Panc1 (cell line): Measurements from ENCODE around the gene KHSRP. TPM values are rescaled to one million over a fixed set of nuclear protein-coding genes. Genes with fewer than 3 reads are reported as not detected.

Experiments
- ATAC-seq: fragments of 200-7000 bp; cut with Tn5 transposase; 2 replicates; pipeline ENCODE4 v1.9.1; 2020; ENCODE audit warnings: mild to moderate bottlenecking, moderate library complexity
- BruUV-seq: library from RNA; stranded (reverse); fragments of 400-500 nt; replicated peaks from 2 replicates; lab custom pipeline; 2021; lab: Mats Ljungman, UMichigan
- CTCF ChIA-PET: fragments of 300-600 bp; sonication (Branson Sonifier 250); formaldehyde crosslinking; loops from one replicate; lab custom pipeline; 2022; ENCODE audit warnings: antibody characterized with exemption; lab: Charles Lee
- POLR2A ChIA-PET: fragments of 300-600 bp; sonication (Branson Sonifier 250); formaldehyde crosslinking; loops from one replicate; lab custom pipeline; 2022; ENCODE audit warnings: antibody characterized with exemption; lab: Charles Lee
- DNase-seq: peaks from one replicate; pipeline ENCODE4 v3.0.0-alpha.2; 2010; ENCODE audit warnings: low read depth, low spot score
- H3K27ac ChIP-seq: 2 replicates; pipeline ENCODE4 v1.5.1; 2011; ENCODE audit warnings: mild to moderate bottlenecking, low read length, inconsistent platforms
- H3K27me3 ChIP-seq: fragments of 200-500 bp; sonication (Bioruptor generic); 2 replicates; pipeline ENCODE4 v1.6.0; 2014; ENCODE audit warnings: low read length, inconsistent platforms; ENCODE audit not compliant: control insufficient read depth, insufficient read depth
- H3K36me3 ChIP-seq: fragments of 200-500 bp; sonication (Bioruptor generic); 2 replicates; pipeline ENCODE4 v1.5.1; 2014; ENCODE audit warnings: inconsistent platforms, mild to moderate bottlenecking, low read length, moderate library complexity; ENCODE audit not compliant: control insufficient read depth, insufficient read depth
- H3K4me1 ChIP-seq: 2 replicates; pipeline ENCODE4 v1.5.1; 2011; ENCODE audit warnings: inconsistent platforms, mild to moderate bottlenecking, low read length, moderate library complexity; ENCODE audit not compliant: control insufficient read depth, insufficient read depth
- H3K4me3 ChIP-seq, 2 experiments: 2 replicates each; pipeline ENCODE4 v1.5.1; 2011 to 2012; ENCODE audit warnings: low read depth in 2 of 2, low read length in 2 of 2, mild to moderate bottlenecking in 2 of 2, inconsistent platforms in 1 of 2, moderate library complexity in 1 of 2
- H3K9me3 ChIP-seq: fragments of 200-500 bp; sonication (Bioruptor generic); 2 replicates; pipeline ENCODE4 v1.5.1; 2014; ENCODE audit warnings: low read depth, mild to moderate bottlenecking, inconsistent platforms, low read length, moderate library complexity; ENCODE audit not compliant: control insufficient read depth, insufficient read depth
- CTCF ChIP-seq: fragments of 450-650 bp; IDR thresholded peaks from 2 replicates; pipeline ENCODE4 v1.5.1; 2017; ENCODE audit warnings: mild to moderate bottlenecking
- POLR2AphosphoS5 ChIP-seq: IDR thresholded peaks from 2 replicates; pipeline ENCODE4 v1.6.1; 2012; ENCODE audit warnings: mild to moderate bottlenecking, low read depth, low read length, moderate library complexity
- REST ChIP-seq, 2 experiments: IDR thresholded peaks; 2 replicates each; pipeline ENCODE4 v1.6.1; 2011 to 2012; ENCODE audit warnings: low read depth in 2 of 2, control low read depth in 1 of 2, low read length in 1 of 2, mild to moderate bottlenecking in 1 of 2, moderate library complexity in 1 of 2; ENCODE audit not compliant: insufficient read depth in 1 of 2
- SIN3A ChIP-seq: IDR thresholded peaks from 2 replicates; pipeline ENCODE4 v1.6.1; 2012; ENCODE audit warnings: low read depth, mild to moderate bottlenecking, low read length, moderate library complexity, borderline replicate concordance; ENCODE audit not compliant: insufficient read depth
- TCF7L2 ChIP-seq: IDR thresholded peaks from 2 replicates; pipeline ENCODE4 v1.6.1; 2011; ENCODE audit warnings: mild to moderate bottlenecking, low read depth, low read length, inconsistent platforms
- in situ Hi-C: cut with HindIII; loops from 2 replicates; pipeline ENCODE4 v1.10.0; 2016; ENCODE audit warnings: low sequenced_read_pairs, low pct_unique_long_range_greater_than_20kb
- intact Hi-C: fragments of 100-400 bp; cut with micrococcal nuclease; formaldehyde crosslinking; loops from one replicate; pipeline ENCODE4 v1.10.0; 2022; ENCODE audit not compliant: unreplicated experiment
- total RNA-seq: library from RNA; stranded (reverse); gene quantifications from one replicate; pipeline ENCODE4 v1.2.1, GENCODE V29; 2021; ENCODE audit not compliant: unreplicated experiment

The KHSRP gene
- total RNA-seq, 1 experiment from 2014 or later, result 333 TPM

GRCh38 chr19:6466526-6467248, 42.1 kb upstream of the KHSRP start:
- Histone ChIP-seq H3K4me3 (no peak overlapping the region), H3K27ac (no peak overlapping the region), H3K27me3 (no peaks in the 10 kb centered on the region), H3K4me1 (peaks cover 3% of the 10 kb centered on the region), H3K9me3 (no peaks in the 10 kb centered on the region), H3K36me3 (peaks cover 4% of the 10 kb centered on the region; the same call in 1 of the 2 replicates)
- in situ Hi-C loops, result no loop called here
- no peak for TF ChIP-seq CTCF
- no peak for TF ChIP-seq SIN3A
- TF ChIP-seq TCF7L2, result no peak
- no peak for TF ChIP-seq POLR2AphosphoS5
- no peak for TF ChIP-seq REST (IDR thresholded peaks at IDR 0.05; ENCODE audit: insufficient read depth in 1 of 2, low read depth in 2 of 2, low read length in 1 of 2)
- intact Hi-C loops, result no loop called here
- no peak for ATAC-seq
- BruUV-seq, result no TSS peak
- DNase-seq, result no peak
- CTCF ChIA-PET, result no interaction called here
- POLR2A ChIA-PET, result no interaction called here

- Histone ChIP-seq H3K4me1 (peaks cover 3% of the 10 kb centered on the region), H3K27me3 (no peaks in the 10 kb centered on the region), H3K9me3 (no peaks in the 10 kb centered on the region), H3K27ac (no peak overlapping the region), H3K4me3 (no peak overlapping the region), H3K36me3 (peaks cover 4% of the 10 kb centered on the region; the same call in 1 of the 2 replicates)
- POLR2A ChIA-PET, result interaction anchor here (0.5 to 0.6 kb wide), 2 partner anchors 74 to 419 kb away, joined by 4 to 5 read pairs; no protein-coding TSS in a partner anchor
- no peak for DNase-seq
- in situ Hi-C loops, result no loop called here
- intact Hi-C loops, result no loop called here
- CTCF ChIA-PET, result no interaction called here
- TF ChIP-seq REST (IDR thresholded peaks at IDR 0.05; ENCODE audit: insufficient read depth in 1 of 2, low read depth in 2 of 2, low read length in 1 of 2) (no peak), SIN3A (no peak), CTCF (no peak), TCF7L2 (no peak), POLR2AphosphoS5 (no peak)
- BruUV-seq, result no TSS peak
- no peak for ATAC-seq
Observed at GRCh38 chr19:6465663-6466062, 41.1 kb upstream of the KHSRP start.
